ENCODE data around the gene LCLAT1. TPM values are rescaled to one million over a fixed set of nuclear protein-coding genes. Genes with fewer than 3 reads are reported as not detected.

Gene LCLAT1
- total and polyA plus RNA-seq, 2 of the 4 experiments (the other 2 are of a cell fraction) = 7.5 to 11.5 TPM

GRCh38 chr2:30691091-30691947 lies 244.3 kb downstream of the LCLAT1 start (continued):
- no peak for TF ChIP-seq CTCF (conservative IDR thresholded peaks at IDR 0.05; ENCODE audit: low read depth, low read length)
- TF ChIP-seq FOS (IDR thresholded peaks at IDR 0.05; ENCODE audit: low read depth, low read length) = no peak
